Mesenchymal stem cell (in vitro differentiated cells and primary cell): ENCODE data around the gene IFT122.

ENCODE experiments used
- DNase-seq: peaks from one replicate; pipeline ENCODE4 v3.0.0-alpha.2; 2013
- H2AFZ ChIP-seq: one replicate; pipeline ENCODE4 v1.6.1; 2013; ENCODE audit warnings: low read depth, mild to moderate bottlenecking, control low read depth, inconsistent platforms, low read length, moderate library complexity
- H2AK5ac ChIP-seq: 2 replicates; pipeline ENCODE4 v1.6.1; 2013; ENCODE audit warnings: low read length, moderate library complexity, mild to moderate bottlenecking, inconsistent platforms; ENCODE audit not compliant: severe bottlenecking
- H2BK120ac ChIP-seq: one replicate; pipeline ENCODE4 v1.6.1; 2013; ENCODE audit warnings: low read depth, mild to moderate bottlenecking, inconsistent platforms, low read length, moderate library complexity
- H2BK12ac ChIP-seq, 2 experiments: one replicate each; pipeline ENCODE4 v1.6.1; 2013; ENCODE audit warnings: inconsistent platforms in 2 of 2, low read length in 2 of 2, mild to moderate bottlenecking in 2 of 2, moderate library complexity in 2 of 2, control low read depth in 1 of 2
- H2BK15ac ChIP-seq: one replicate; pipeline ENCODE4 v1.6.1; 2013; ENCODE audit warnings: mild to moderate bottlenecking, low read depth, inconsistent platforms; ENCODE audit not compliant: poor library complexity, severe bottlenecking
- H2BK5ac ChIP-seq: 2 replicates; pipeline ENCODE4 v1.6.1; 2013; ENCODE audit warnings: low read depth, mild to moderate bottlenecking, low read length, control low read depth, inconsistent platforms; ENCODE audit not compliant: poor library complexity, severe bottlenecking
- H3K14ac ChIP-seq, 2 experiments: one replicate each; pipeline ENCODE4 v1.6.1; 2013; ENCODE audit warnings: inconsistent platforms in 2 of 2, low read length in 2 of 2, control low read depth in 1 of 2, mild to moderate bottlenecking in 1 of 2, moderate library complexity in 1 of 2
- H3K18ac ChIP-seq, 2 experiments: one replicate each; pipeline ENCODE4 v1.6.1; 2013; ENCODE audit warnings: inconsistent platforms in 2 of 2, low read length in 2 of 2, control low read depth in 1 of 2, low read depth in 1 of 2, mild to moderate bottlenecking in 1 of 2
- H3K23ac ChIP-seq, 2 experiments: one replicate each; pipeline ENCODE4 v1.6.1; 2013; ENCODE audit warnings: inconsistent platforms in 2 of 2, low read length in 2 of 2, mild to moderate bottlenecking in 2 of 2, moderate library complexity in 2 of 2, control low read depth in 1 of 2
- H3K27ac ChIP-seq: 2 replicates; pipeline ENCODE4 v1.5.1; 2013; ENCODE audit warnings: mild to moderate bottlenecking, moderate library complexity, low read length, control low read depth, inconsistent platforms; ENCODE audit not compliant: poor library complexity, severe bottlenecking
- H3K27me3 ChIP-seq, 2 experiments: 2 replicates each; pipeline versions ENCODE4 v1.6.1 to v1.7.0; 2013; ENCODE audit warnings: low read length in 2 of 2, mild to moderate bottlenecking in 2 of 2, moderate library complexity in 2 of 2, control low read depth in 1 of 2, inconsistent platforms in 1 of 2; ENCODE audit not compliant: control insufficient read depth in 1 of 2, insufficient read depth in 1 of 2
- H3K36me3 ChIP-seq, 2 experiments: 2 replicates each; pipeline versions ENCODE4 v1.6.1 to v1.7.0; 2013; ENCODE audit warnings: low read length in 2 of 2, control low read depth in 1 of 2, inconsistent platforms in 1 of 2, low read depth in 1 of 2, mild to moderate bottlenecking in 1 of 2; ENCODE audit not compliant: insufficient read depth in 2 of 2, control insufficient read depth in 1 of 2
- H3K4ac ChIP-seq, 2 experiments: one replicate each; pipeline ENCODE4 v1.6.1; 2013; ENCODE audit warnings: inconsistent platforms in 2 of 2, low read length in 2 of 2, mild to moderate bottlenecking in 2 of 2, moderate library complexity in 2 of 2, control low read depth in 1 of 2, low read depth in 1 of 2
- H3K4me1 ChIP-seq: 2 replicates; pipeline ENCODE4 v1.6.1; 2013; ENCODE audit warnings: low read depth, low read length, control low read depth; ENCODE audit not compliant: control insufficient read depth, insufficient read depth
- H3K4me2 ChIP-seq: 2 replicates; pipeline ENCODE4 v1.6.1; 2013; ENCODE audit warnings: low read length, mild to moderate bottlenecking, inconsistent platforms; ENCODE audit not compliant: poor library complexity, severe bottlenecking
- H3K4me3 ChIP-seq, 2 experiments: 2 replicates each; pipeline versions ENCODE4 v1.5.1 to v1.7.0; 2013; ENCODE audit warnings: low read length in 2 of 2, mild to moderate bottlenecking in 2 of 2, control low read depth in 1 of 2, low read depth in 1 of 2; ENCODE audit not compliant: insufficient read depth in 1 of 2
- H3K79me1 ChIP-seq: replicated peaks from 2 replicates; pipeline ENCODE4 v1.6.1; 2013; ENCODE audit warnings: mild to moderate bottlenecking, control low read depth, low read length, inconsistent platforms; ENCODE audit not compliant: poor library complexity, severe bottlenecking
- H3K9ac ChIP-seq: 2 replicates; pipeline ENCODE4 v1.7.0; 2013; ENCODE audit warnings: mild to moderate bottlenecking, low read length, moderate library complexity
- H3K9me3 ChIP-seq: 2 replicates; pipeline ENCODE4 v1.7.0; 2013; ENCODE audit warnings: mild to moderate bottlenecking, low read length; ENCODE audit not compliant: control insufficient read depth
- H4K8ac ChIP-seq: one replicate; pipeline ENCODE4 v1.6.1; 2013; ENCODE audit warnings: inconsistent platforms, mild to moderate bottlenecking, low read length, moderate library complexity
- H4K91ac ChIP-seq: one replicate; pipeline ENCODE4 v1.6.1; 2013; ENCODE audit warnings: mild to moderate bottlenecking, low read length, inconsistent platforms
- WGBS: methylation state at CpG from one replicate; pipeline ENCODE4 v1.1.7; 2013; ENCODE audit warnings: mixed read lengths; 5-methylcytosine and 5-hydroxymethylcytosine counted together

IFT122 gene

GRCh38 chr3:129473067-129473768 is 33.2 kb downstream of the IFT122 start:
- Histone ChIP-seq H2BK15ac (no peak overlapping the region), H4K8ac (no peak overlapping the region), H3K9me3 (no peaks in the 10 kb centered on the region), H2BK12ac (no peak overlapping the region), H2BK5ac (no peak overlapping the region), H3K4me1 (peaks cover 2% of the 10 kb centered on the region), H2AK5ac (no peak overlapping the region), H3K4me3 (no peak overlapping the region), H3K9ac (no peak overlapping the region), H2BK120ac (no peak overlapping the region), H3K36me3 (peaks cover 21 to 53% of the 10 kb centered on the region in 2 experiments), H3K79me1 (peaks cover 2% of the 10 kb centered on the region), H3K27me3 (no peaks in the 10 kb centered on the region), H3K14ac (no peak overlapping the region), H3K27ac (no peak overlapping the region), H3K18ac (no peak overlapping the region), H4K91ac (no peak overlapping the region), H3K4ac (no peak overlapping the region), H3K23ac (no peak overlapping the region), H3K4me2 (no peak overlapping the region), H2AFZ (no peak overlapping the region)
- no peak for DNase-seq
- WGBS: 98% methylated on average over 4 of the region's 4 CpGs

DNA sequence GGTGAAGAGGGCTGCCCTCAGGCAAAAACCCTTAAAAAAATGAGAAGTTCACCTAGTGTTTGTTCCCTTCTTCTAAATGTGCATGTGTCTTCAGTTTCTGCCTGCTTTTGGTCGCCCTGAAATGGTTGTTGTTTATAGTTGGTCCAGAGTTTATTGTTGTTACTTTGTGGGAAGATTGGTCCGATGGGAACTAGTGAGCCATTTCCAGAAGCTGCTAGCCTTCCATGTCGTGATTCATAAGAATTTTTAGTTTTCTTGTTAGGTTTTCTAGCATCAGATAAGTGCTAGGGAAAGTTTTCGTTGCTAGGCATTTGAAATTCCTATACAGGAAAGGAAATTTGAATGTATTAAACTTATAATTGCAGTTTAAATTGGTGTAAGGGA is 33.7 kb downstream of the IFT122 start:
- Histone ChIP-seq H3K4me2 (no peak overlapping the region), H3K79me1 (peaks cover 2% of the 10 kb centered on the region), H4K8ac (no peak overlapping the region), H3K4me3 (no peak overlapping the region), H2AFZ (no peak overlapping the region), H3K18ac (no peak overlapping the region), H2BK120ac (no peak overlapping the region), H3K36me3 (peaks cover 21 to 59% of the 10 kb centered on the region in 2 experiments), H2BK15ac (no peak overlapping the region), H2BK12ac (no peak overlapping the region), H3K27ac (no peak overlapping the region), H2AK5ac (no peak overlapping the region), H2BK5ac (no peak overlapping the region), H3K4me1 (peaks cover 2% of the 10 kb centered on the region), H3K23ac (no peak overlapping the region), H3K14ac (no peak overlapping the region), H3K4ac (no peak overlapping the region), H3K9ac (no peak overlapping the region), H4K91ac (no peak overlapping the region), H3K9me3 (no peaks in the 10 kb centered on the region), H3K27me3 (no peaks in the 10 kb centered on the region)
- no peak for DNase-seq
- WGBS: 73% methylated on average over 4 of the region's 4 CpGs

DNA sequence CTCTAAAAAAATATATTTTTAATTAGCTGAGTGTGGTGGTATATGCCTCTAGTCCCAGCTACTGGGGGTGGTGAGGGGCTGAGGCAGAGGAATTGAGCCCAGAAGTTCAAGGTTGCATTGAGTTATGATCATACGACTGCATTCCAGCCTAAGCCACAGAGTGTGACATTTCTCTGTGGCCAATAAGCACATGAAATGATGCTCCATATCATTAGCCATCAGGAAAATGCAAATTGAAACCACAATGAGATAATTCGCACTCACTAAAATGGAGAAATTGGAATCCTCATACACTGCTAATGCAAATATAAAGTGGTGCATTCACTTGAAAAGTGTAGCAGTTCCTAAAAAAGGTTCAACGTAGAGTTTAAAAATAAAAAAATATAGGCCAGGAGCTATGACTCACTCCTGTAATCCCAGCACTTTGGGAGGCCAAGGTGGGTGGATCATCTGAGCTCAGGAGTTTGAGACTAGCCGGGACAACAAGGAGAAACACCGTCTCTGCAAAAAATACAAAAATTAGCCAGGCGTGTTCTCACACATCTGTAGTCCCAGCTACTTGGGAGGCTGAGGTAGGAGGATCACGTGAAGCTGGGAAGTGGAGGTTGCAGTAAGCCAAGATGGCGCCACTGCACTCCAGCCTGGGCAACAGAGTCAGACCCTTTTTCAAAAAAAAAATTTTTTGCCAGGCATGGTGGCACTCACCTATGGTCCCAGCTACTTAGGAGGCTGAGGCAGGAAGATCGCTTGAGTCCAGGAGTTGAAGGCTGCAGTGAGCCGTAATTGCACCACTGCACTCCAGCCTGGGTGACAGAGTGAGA is 35.2 kb downstream of the IFT122 start:
- peaks cover 3% of the 10 kb centered on the region for H3K79me1 ChIP-seq
- no peak for DNase-seq
- H2AK5ac ChIP-seq: no peak overlapping the region
- H3K9ac ChIP-seq: no peak overlapping the region
- H3K23ac ChIP-seq: no peak overlapping the region
- 94% methylated on average over 9 of the region's 10 CpGs for WGBS
- H3K4me1 ChIP-seq: peaks cover 2% of the 10 kb centered on the region
- H3K27ac ChIP-seq: no peak overlapping the region
- H3K18ac ChIP-seq: no peak overlapping the region
- H2BK15ac ChIP-seq: no peak overlapping the region
- no peak overlapping the region for H3K4me3 ChIP-seq
- peaks cover 31 to 64% of the 10 kb centered on the region in 2 experiments for H3K36me3 ChIP-seq
- no peak overlapping the region for H3K14ac ChIP-seq
- no peak overlapping the region for H2BK5ac ChIP-seq
- no peak overlapping the region for H3K4me2 ChIP-seq
- H3K9me3 ChIP-seq: no peaks in the 10 kb centered on the region
- H4K91ac ChIP-seq: no peak overlapping the region
- H2BK120ac ChIP-seq: no peak overlapping the region
- no peak overlapping the region for H2AFZ ChIP-seq
- no peaks in the 10 kb centered on the region for H3K27me3 ChIP-seq
- no peak overlapping the region for H4K8ac ChIP-seq
- H3K4ac ChIP-seq: no peak overlapping the region
- H2BK12ac ChIP-seq: no peak overlapping the region

GRCh38 chr3:129475863-129476262 is 35.8 kb downstream of the IFT122 start:
- Histone ChIP-seq H3K27me3 (no peaks in the 10 kb centered on the region), H4K8ac (no peak overlapping the region), H3K23ac (no peak overlapping the region), H3K4me3 (no peak overlapping the region), H2AFZ (no peak overlapping the region), H3K79me1 (peaks cover 3% of the 10 kb centered on the region), H2BK15ac (no peak overlapping the region), H3K18ac (no peak overlapping the region), H3K4me2 (no peak overlapping the region), H3K14ac (no peak overlapping the region), H3K4me1 (peaks cover 2% of the 10 kb centered on the region), H2AK5ac (no peak overlapping the region), H2BK5ac (no peak overlapping the region), H3K9me3 (no peaks in the 10 kb centered on the region), H3K36me3 (peaks cover 35 to 68% of the 10 kb centered on the region in 2 experiments), H4K91ac (no peak overlapping the region), H2BK120ac (no peak overlapping the region), H2BK12ac (no peak overlapping the region), H3K4ac (no peak overlapping the region), H3K27ac (no peak overlapping the region), H3K9ac (no peak overlapping the region)
- 100% methylated on average over 3 of the region's 3 CpGs for WGBS
- DNase-seq: no peak
